GM08714 (cell line): ENCODE data around the gene ABHD18.
"Not testable (repeated sequence)": the region's sequence is repeated elsewhere in the genome, so short reads cannot be mapped to it uniquely, and the experiment has no call there.

ENCODE experiments used
- H3K4me3 ChIP-seq: fragments of 200-500 bp; sonication (Bioruptor generic); 2 replicates; pipeline ENCODE4 v1.5.1; 2014; ENCODE audit warnings: mild to moderate bottlenecking, low read length, inconsistent platforms
- ZNF274 ChIP-seq: IDR thresholded peaks from 2 replicates; pipeline ENCODE4 v1.6.1; 2012; ENCODE audit warnings: mild to moderate bottlenecking, low read depth, low read length

The ABHD18 gene

GRCh38 chr4:127965062-127965802 is at the start of gene ABHD18, which contains the start of gene MFSD8:
ABHD18 (plus strand) TSS chr4:127965406; CDS start chr4:127982956, 17,550 bp downstream.
MFSD8 (minus strand) TSS chr4:127965173; CDS start chr4:127965133, 40 bp downstream.
- no peak for TF ChIP-seq ZNF274
- peak within 1 kb of the TSS; percentile 89 for H3K4me3 ChIP-seq

GRCh38 chr4:127916512-127916911 is 48.7 kb upstream of the ABHD18 start:
- no peak overlapping the region for H3K4me3 ChIP-seq
- no peak for TF ChIP-seq ZNF274

DNA sequence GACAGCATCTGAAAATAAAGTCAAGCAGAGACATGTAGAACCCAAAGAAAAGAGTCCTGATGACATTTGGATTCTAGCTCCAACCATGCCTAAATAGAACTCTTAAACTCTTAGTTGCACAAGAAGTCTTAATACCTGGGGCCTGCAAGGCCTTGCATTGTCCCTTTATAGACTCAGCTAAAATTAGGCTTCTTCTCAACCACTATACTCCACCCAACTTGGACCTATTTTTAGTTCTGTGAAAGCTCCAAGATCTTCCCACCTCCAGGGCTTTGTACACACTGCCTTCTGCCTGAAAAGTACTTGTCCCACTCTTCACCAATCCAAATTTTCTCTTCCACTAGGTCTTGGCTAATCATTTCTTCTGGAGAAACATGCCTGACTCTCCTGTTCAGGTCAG is 48.1 kb upstream of the ABHD18 start:
- no peak for TF ChIP-seq ZNF274

GRCh38 chr4:127920521-127920920 is 44.7 kb upstream of the ABHD18 start:
- H3K4me3 ChIP-seq: no peak overlapping the region
- TF ChIP-seq ZNF274: no peak

More for the DNA sequence above, 48.1 kb upstream of the ABHD18 start:
- no peak overlapping the region for H3K4me3 ChIP-seq

DNA sequence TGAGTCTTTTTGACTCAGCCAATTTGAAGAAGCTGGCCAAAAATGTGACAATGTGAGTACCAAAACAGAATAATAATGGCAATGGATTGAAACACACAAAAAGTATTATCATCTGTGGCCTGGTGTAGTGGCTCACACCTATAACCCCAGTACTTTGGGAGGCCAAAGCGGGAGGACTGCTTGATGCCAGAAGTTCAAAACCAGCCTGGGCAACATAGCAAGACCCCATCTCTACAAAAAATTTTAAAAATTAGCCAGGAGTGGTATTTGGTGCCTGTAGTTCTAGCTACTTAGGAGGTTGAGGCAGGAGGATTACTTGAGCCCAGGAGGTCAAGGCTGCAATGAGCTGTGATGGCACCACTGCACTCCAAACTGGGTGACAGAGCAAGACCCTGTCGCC is 43.0 kb upstream of the ABHD18 start:
- no peak for TF ChIP-seq ZNF274
- no peak overlapping the region for H3K4me3 ChIP-seq

DNA sequence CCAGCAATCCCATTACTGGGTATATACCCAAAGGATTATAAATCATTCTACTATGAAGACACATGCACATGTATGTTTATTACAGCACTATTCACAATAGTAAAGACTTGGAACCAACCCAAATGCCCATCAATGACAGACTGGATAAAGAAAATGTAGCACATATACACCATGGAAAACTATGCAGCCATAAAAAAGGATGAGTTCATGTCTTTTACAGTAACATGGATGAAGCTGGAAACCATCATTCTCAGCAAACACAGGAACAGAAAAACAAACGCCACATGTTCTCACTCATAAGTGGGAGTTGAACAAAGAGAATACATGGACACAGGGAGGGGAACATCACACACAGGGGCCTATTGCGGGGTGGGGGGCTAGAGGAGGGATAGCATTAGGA is 39.5 kb upstream of the ABHD18 start:
- not testable (repeated sequence) for H3K4me3 ChIP-seq

DNA sequence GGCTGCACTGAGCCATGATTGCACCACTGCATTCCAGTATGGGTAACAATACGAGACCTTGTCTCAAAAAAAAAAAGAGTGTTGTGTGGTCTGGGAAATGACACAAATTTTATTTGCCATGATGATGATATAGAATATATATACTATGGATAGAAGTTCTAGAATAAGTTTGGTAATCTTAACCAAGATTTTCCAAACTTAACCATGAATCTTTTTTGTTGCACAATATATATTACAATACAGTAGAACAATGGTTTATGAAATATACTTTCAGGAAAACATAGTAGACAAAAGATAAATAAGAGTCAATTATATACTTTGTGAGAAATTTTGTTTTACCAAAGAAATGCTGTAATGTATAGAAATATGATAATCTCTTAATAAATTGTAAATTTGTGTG is 35.0 kb upstream of the ABHD18 start:
- TF ChIP-seq ZNF274: no peak
- no peak overlapping the region for H3K4me3 ChIP-seq

DNA sequence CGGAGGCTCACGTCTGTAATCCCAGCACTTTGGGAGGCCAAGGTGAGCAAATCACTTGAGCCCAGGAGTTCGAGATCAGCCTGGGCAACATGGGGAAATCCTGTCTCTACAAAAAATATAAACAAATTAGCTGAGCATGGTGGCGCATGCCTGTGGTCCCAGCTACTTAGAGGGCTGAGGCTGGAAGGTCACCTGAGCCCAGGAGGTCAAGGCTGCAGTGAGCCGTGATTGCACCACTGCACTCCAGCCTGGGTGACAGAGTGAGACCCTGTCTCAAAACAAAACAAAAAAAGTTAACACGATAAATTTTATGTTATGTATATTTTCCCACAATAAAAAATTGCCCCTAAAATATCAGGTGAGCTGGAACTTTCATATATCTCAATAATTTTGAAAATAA is 33.4 kb upstream of the ABHD18 start:
- not testable (repeated sequence) for H3K4me3 ChIP-seq

GRCh38 chr4:127936974-127937373 is 28.2 kb upstream of the ABHD18 start:
- H3K4me3 ChIP-seq: no peak overlapping the region

DNA sequence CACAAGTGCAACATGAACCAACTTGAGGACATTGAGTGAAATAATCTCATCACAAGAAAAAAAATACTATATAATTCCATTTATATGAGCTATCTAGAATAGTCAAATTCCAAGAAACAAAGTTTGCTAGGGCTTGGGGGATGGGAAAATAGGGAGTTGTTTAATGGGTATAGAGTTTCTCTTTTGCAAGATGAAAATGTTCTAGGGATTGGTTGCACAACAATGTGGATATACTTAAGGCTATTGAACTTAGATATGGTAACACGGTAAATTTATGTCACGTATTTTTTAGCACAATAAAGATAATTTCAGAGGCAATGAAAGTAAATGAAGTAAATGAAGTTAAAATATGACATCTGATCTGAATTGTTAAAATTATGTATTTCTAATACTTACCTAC is 8.1 kb upstream of the ABHD18 start:
- no peak overlapping the region for H3K4me3 ChIP-seq
- TF ChIP-seq ZNF274: no peak

More at GRCh38 chr4:127936974-127937373, 28.2 kb upstream of the ABHD18 start:
- TF ChIP-seq ZNF274: no peak

DNA sequence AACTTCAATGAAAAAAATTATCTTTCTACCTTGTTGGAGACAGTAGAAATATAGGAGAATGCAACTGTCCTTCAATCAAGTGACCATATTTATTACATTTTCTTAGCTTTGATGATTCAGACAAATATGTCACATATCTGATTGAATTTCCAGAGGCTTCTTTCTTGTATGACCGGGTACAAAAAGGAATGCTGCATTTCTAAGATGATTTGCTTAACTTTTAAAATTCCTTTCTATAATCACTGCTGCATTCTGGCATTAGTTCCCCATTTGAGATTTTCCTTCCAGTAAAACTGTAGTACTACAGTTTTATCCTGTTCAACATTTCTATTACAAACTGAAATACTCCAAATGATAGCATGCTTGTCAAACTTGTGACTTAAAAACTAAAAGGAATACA is 5.4 kb upstream of the ABHD18 start:
- no peak overlapping the region for H3K4me3 ChIP-seq
- TF ChIP-seq ZNF274: no peak

- H3K4me3 ChIP-seq: peak overlapping the region; percentile 67; the same call in 1 of the 2 replicates
These were observed 1.4 kb upstream of the ABHD18 start for GRCh38 chr4:127963633-127964398.

- H3K4me3 ChIP-seq: peak overlapping the region; percentile 67
These were observed 662 bp upstream of the ABHD18 start for GRCh38 chr4:127964426-127965061.

DNA sequence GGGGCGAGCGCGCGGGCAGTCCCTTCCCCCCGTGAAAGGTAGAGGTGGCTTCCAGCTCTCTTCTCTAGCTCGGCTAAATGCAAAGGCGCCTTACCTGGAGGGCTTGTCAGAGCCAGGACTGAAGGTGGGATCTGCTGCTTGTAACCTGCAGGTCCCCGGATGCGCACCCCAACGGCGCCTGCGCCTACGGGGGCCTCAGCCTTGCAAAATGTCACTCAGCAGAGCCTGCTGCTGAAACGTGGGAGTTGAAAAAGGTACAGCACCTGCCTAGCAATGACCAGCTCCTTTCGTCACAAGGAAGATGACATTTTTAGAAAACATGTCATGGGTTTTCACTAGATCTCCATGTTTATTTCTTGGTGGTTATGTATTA is 583 bp downstream of the ABHD18 start:
- H3K4me3 ChIP-seq: peak overlapping the region; percentile 89
- TF ChIP-seq ZNF274: no peak
